HG02763 (cell line): Measurements from ENCODE around the gene APRT.

ENCODE experiments used
- ATAC-seq: cut with Tn5 transposase; IDR thresholded peaks from one replicate; pipeline ENCODE4 v1.9.1; 2021; ENCODE audit warnings: mild to moderate bottlenecking, moderate library complexity; ENCODE audit not compliant: unreplicated experiment

The APRT gene

GRCh38 chr16:88809676-88810165 is 2.0 kb downstream of the APRT start:
- ATAC-seq: no peak

GRCh38 chr16:88809068-88809675 is 2.6 kb downstream of the APRT start:
- ATAC-seq: no peak

GRCh38 chr16:88807626-88808453 is 3.9 kb downstream of the APRT start:
- ATAC-seq: no peak

GRCh38 chr16:88807142-88807625 is 4.5 kb downstream of the APRT start:
- no peak for ATAC-seq

- ATAC-seq: no peak
These were observed 5.1 kb downstream of the APRT start for GRCh38 chr16:88806491-88807111.

DNA sequence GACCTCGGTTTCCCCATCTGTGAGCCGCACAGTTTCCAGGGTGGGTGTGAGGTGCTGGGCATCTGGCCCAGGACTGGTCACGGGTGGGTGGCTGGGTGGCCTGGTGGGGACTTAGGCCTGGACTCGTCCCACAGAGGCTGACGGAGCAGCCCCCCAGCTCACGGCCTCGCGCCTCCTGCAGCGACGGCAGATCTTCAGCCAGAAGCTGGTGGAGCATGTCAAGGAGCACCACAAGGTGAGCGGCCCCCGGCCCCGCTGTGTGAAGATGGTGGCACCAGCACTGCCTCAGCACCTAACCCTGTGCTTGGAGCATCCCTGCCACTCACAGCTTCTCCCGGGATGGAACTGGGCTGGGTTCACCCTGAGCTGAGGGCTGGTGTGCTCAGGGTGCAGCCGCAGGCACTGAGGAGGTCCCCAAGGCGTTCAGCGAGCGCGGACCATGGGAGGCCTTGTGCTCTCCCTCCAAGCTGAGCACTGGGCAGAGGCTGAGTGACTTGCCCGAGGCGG is 5.8 kb downstream of the APRT start:
- ATAC-seq: no peak

GRCh38 chr16:88805340-88805715 is 6.4 kb downstream of the APRT start:
- ATAC-seq: no peak

DNA sequence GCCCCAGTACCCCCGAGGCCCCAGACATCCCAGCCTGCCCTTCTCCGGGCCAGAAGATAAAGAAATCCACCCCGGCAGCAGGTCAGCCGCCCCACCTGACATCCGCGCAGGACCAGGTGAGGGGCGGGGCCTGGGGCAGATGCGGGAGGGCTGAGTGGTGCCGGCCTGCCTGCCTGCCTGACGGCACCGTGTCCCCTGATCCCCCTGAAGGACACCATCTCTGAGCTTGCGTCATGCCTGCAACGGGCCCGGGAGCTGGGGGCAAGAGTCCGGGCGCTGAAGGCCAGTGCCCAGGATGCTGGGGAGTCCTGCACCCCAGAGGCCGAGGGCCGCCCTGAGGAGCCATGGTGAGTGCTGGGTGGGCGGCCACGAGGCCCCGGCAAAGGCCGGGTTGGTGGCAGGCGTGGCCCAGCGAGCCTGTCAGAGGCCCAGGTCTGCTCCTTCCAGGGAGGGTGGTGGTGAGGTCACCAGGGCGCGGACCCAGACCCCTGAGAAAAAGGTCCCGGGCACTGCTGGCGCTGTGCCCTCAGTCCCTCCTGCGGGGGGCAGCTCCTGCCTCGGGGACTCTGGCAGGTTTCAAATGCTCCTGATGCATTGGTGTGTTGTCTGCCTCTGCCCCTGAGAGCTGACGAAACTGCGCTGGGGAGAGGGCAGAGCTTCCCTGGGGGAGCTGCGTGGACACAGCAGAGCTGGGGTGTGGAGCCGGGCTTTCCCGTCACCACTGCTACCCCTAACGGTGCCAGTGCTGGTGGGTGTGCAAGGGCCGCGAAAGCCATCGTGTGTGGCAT is 7.0 kb downstream of the APRT start:
- ATAC-seq: no peak

DNA sequence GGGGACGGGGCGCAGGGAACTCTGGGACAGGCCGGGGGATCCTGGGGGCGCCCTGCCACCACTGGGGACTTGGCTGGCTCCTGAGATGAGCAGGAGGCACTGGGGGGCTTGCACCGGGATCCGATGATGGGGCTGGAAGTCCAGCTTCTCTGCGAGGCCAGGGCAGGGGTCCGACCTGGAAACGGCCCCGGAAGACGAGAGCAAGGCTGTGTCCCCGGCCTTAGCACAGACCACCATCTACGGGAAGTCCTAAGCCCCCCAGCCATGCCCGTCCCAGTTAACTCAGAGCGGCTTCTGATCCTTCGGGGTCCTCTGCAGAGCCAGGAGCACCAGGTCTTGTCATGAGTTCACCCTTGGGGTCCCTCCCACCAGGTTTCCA is 7.6 kb downstream of the APRT start:
- no peak for ATAC-seq

- peak; percentile 59 for ATAC-seq
These were observed 8.3 kb downstream of the APRT start, which contains the start of gene CDT1 for GRCh38 chr16:88803264-88803987. Gene CDT1, plus strand, starts transcription at chr16:88803789. Its CDS starts 43 bp downstream, at chr16:88803832.

GRCh38 chr16:88800277-88800592 is 11.5 kb downstream of the APRT start:
- ATAC-seq: no peak

- ATAC-seq: no peak
These were observed 12.0 kb downstream of the APRT start for GRCh38 chr16:88799569-88800276.

GRCh38 chr16:88798772-88799455 is 12.8 kb downstream of the APRT start:
- no peak for ATAC-seq

- ATAC-seq: no peak
These were observed 13.7 kb downstream of the APRT start for GRCh38 chr16:88798073-88798472.

DNA sequence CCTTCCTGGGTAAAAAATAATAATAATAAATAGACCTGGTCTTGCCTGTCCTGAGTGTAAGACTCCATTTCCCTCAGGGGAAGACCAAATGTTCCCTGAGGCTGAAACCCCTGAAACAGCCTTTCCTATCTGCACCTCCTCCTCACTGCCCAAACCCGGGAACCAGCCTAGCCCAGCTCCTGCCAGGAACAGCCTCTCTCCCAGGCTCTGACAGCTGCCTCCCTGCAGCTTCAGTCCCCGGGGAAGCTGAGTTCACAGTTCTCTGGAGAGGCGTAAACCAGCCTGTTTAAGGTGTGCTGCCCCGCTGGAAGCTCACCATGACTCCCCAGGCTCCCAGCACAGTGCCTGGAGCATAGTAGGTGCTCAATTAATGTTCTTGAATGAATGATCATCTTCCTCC is 15.4 kb downstream of the APRT start:
- no peak for ATAC-seq

DNA sequence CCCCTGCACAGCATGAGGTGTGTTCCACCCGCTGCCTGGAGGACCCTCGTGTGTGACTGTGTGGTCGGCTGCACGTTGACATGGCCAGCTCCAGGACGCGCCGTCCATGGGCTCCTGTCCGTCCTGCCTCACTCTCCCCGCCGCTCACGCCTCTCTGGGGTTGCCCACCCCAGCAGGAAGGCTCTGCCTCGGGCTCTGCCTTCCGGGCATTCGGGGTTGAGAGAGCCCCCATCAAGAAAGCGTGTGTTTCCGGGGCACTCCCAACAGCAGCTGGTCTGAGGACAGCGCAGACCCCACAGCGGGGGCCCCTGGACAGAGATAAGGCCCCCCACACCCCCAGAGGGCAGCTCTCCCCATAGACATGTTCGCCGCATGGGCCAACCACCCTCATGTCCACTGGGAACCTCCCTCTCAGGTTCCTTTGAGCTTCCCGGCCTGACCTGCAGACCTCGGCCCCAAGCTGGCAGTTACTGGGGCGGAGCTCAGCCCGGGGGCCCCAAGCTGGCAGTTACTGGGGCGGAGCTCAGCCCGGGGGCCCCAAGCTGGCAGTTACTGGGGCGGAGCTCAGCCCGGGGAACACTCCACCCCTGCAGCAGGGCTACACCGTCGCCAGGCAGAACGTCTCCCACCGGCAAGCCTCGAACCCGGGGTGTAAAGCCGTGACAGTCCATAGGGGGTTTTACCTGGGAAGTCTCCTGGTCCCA is 18.3 kb downstream of the APRT start:
- ATAC-seq: no peak

DNA sequence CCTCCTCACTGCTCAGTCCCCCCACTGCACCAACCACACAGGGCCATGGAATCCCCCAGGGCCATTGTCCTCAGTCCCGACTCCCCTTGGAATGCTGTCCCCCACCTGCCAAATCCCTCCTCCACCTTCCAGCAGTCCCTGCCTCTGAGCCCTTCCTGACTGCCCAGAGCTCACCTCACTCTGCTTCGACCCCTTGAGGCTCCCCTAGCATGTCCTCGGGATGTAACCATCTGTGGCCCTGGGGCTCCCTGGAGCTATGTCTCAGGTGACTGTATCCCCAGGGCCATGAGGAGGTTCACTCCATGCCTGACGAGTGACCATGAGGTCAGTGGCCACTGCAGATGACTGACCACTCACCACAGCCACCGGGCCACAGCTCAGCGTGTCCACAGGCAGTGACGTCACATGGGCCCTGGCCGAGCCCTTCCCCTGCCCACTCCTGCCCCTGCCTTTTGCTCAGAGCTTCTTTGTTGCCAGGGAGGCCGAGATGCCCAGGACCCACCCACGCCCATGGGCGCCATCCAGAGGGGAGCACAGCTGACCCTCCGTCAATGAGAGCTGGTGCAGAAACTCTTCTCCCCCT is 19.0 kb downstream of the APRT start:
- ATAC-seq: no peak

GRCh38 chr16:88792078-88792550 is 19.6 kb downstream of the APRT start:
- no peak for ATAC-seq
